ENCODE results near the gene TAOK3.

GRCh38 chr12:118193958-118194357 is 178.7 kb downstream of the TAOK3 start:
- TF ChIP-seq CTCF (IDR thresholded peaks at IDR 0.05) (no peak), POLR2A (IDR thresholded peaks at IDR 0.05) (no peak)
